ENCODE data around the gene PLCXD1.

The PLCXD1 gene

GRCh38 chrX:327660-328126 lies 46.5 kb downstream of the PLCXD1 start:
- TF ChIP-seq CREB1 (IDR thresholded peaks at IDR 0.05; ENCODE audit: low read depth) (no peak), REST (IDR thresholded peaks at IDR 0.05; ENCODE audit: low read depth) (no peak), TCF12 (IDR thresholded peaks at IDR 0.05; ENCODE audit: low read depth) (no peak), CEBPB (IDR thresholded peaks at IDR 0.05) (no peak), FOXM1 (IDR thresholded peaks at IDR 0.05; ENCODE audit: borderline replicate concordance, low read depth) (no peak), YY1 (IDR thresholded peaks at IDR 0.05; ENCODE audit: low read depth) (no peak), ZBTB7A (IDR thresholded peaks at IDR 0.05; ENCODE audit: low read depth) (no peak), EP300 (IDR thresholded peaks at IDR 0.05; ENCODE audit: borderline replicate concordance) (no peak), USF1 (IDR thresholded peaks at IDR 0.05) (no peak), NFIC (IDR thresholded peaks at IDR 0.05) (no peak), TEAD4 (IDR thresholded peaks at IDR 0.05) (no peak), RAD21 (IDR thresholded peaks at IDR 0.05; ENCODE audit: low read depth) (no peak), EGR1 (IDR thresholded peaks at IDR 0.05) (no peak)

GRCh38 chrX:329291-329910 lies 48.2 kb downstream of the PLCXD1 start:
- TF ChIP-seq CREB1 (IDR thresholded peaks at IDR 0.05; ENCODE audit: low read depth): no peak
- TF ChIP-seq MAX (IDR thresholded peaks at IDR 0.05): no peak

- no peak for TF ChIP-seq FOXM1 (IDR thresholded peaks at IDR 0.05; ENCODE audit: borderline replicate concordance, low read depth)
- TF ChIP-seq ZBTB7A (IDR thresholded peaks at IDR 0.05; ENCODE audit: low read depth): no peak
Observed at GRCh38 chrX:330726-331150, 49.6 kb downstream of the PLCXD1 start.

- TF ChIP-seq MAX (IDR thresholded peaks at IDR 0.05) (no peak), EP300 (IDR thresholded peaks at IDR 0.05; ENCODE audit: borderline replicate concordance) (no peak), YY1 (IDR thresholded peaks at IDR 0.05; ENCODE audit: low read depth) (no peak), NFIC (IDR thresholded peaks at IDR 0.05) (no peak), TEAD4 (IDR thresholded peaks at IDR 0.05) (no peak), TAF1 (IDR thresholded peaks at IDR 0.05; ENCODE audit: low read depth) (no peak), ZBTB7A (IDR thresholded peaks at IDR 0.05; ENCODE audit: low read depth) (no peak), CREB1 (IDR thresholded peaks at IDR 0.05; ENCODE audit: low read depth) (no peak), REST (IDR thresholded peaks at IDR 0.05; ENCODE audit: low read depth) (no peak), FOXM1 (IDR thresholded peaks at IDR 0.05; ENCODE audit: borderline replicate concordance, low read depth) (no peak), TCF12 (IDR thresholded peaks at IDR 0.05; ENCODE audit: low read depth) (no peak), RAD21 (IDR thresholded peaks at IDR 0.05; ENCODE audit: low read depth) (no peak)
Observed at GRCh38 chrX:331151-331824, 50.1 kb downstream of the PLCXD1 start.

GRCh38 chrX:331825-332495 lies 50.8 kb downstream of the PLCXD1 start:
- TF ChIP-seq FOXM1 (IDR thresholded peaks at IDR 0.05; ENCODE audit: borderline replicate concordance, low read depth): no peak
- TF ChIP-seq CREB1 (IDR thresholded peaks at IDR 0.05; ENCODE audit: low read depth): no peak
- TF ChIP-seq USF1 (IDR thresholded peaks at IDR 0.05): no peak
- no peak for TF ChIP-seq MAX (IDR thresholded peaks at IDR 0.05)
- no peak for TF ChIP-seq TAF1 (IDR thresholded peaks at IDR 0.05; ENCODE audit: low read depth)
- no peak for TF ChIP-seq YY1 (IDR thresholded peaks at IDR 0.05; ENCODE audit: low read depth)

GRCh38 chrX:332496-332860 lies 51.3 kb downstream of the PLCXD1 start:
- TF ChIP-seq MAX (IDR thresholded peaks at IDR 0.05) (no peak), TCF12 (IDR thresholded peaks at IDR 0.05; ENCODE audit: low read depth) (no peak)
